DOHH2 (cell line): ENCODE measurements around the gene ADAMTS18.

Experiments
- H3F3A ChIP-seq: fragments of 200-600 bp; sonication (generic), shearing (Covaris generic); 2 replicates; pipeline ENCODE4 v1.6.0; 2016; ENCODE audit warnings: antibody characterized with exemption, mild to moderate bottlenecking; ENCODE audit not compliant: control insufficient read depth, insufficient read depth
- H3K27ac ChIP-seq: fragments of 200-600 bp; sonication (generic); 2 replicates; pipeline ENCODE4 v1.5.1; 2014; ENCODE audit warnings: low read depth, mild to moderate bottlenecking, low read length, moderate library complexity
- H3K27me3 ChIP-seq: fragments of 200-600 bp; sonication (generic); 2 replicates; pipeline ENCODE4 v1.6.1; 2014; ENCODE audit warnings: mild to moderate bottlenecking, low read length, mixed read lengths; ENCODE audit not compliant: control insufficient read depth
- H3K36me3 ChIP-seq: fragments of 200-600 bp; sonication (generic); 2 replicates; pipeline ENCODE4 v1.6.1; 2014; ENCODE audit warnings: mild to moderate bottlenecking, low read length, moderate library complexity, mixed read lengths; ENCODE audit not compliant: control insufficient read depth
- H3K4me1 ChIP-seq: fragments of 200-600 bp; sonication (generic); 2 replicates; pipeline ENCODE4 v1.6.1; 2014; ENCODE audit warnings: mild to moderate bottlenecking, low read length, mixed read lengths; ENCODE audit not compliant: control insufficient read depth
- H3K4me2 ChIP-seq: fragments of 200-600 bp; sonication (generic); 2 replicates; pipeline ENCODE4 v1.6.0; 2014; ENCODE audit warnings: mild to moderate bottlenecking, low read length, moderate library complexity
- H3K4me3 ChIP-seq: fragments of 200-600 bp; sonication (generic); 2 replicates; pipeline ENCODE4 v1.5.1; 2014; ENCODE audit warnings: mild to moderate bottlenecking, low read length, mixed read lengths
- H3K79me2 ChIP-seq: fragments of 200-600 bp; sonication (generic); 2 replicates; pipeline ENCODE4 v1.6.1; 2014; ENCODE audit warnings: mild to moderate bottlenecking, low read length, mixed read lengths; ENCODE audit not compliant: control insufficient read depth
- H3K9me2 ChIP-seq: fragments of 200-600 bp; sonication (generic); replicated peaks from 2 replicates; pipeline ENCODE4 v1.6.1; 2014; ENCODE audit warnings: mild to moderate bottlenecking, low read length, mixed read lengths; ENCODE audit not compliant: control insufficient read depth
- H3K9me3 ChIP-seq: fragments of 200-600 bp; sonication (generic); 2 replicates; pipeline ENCODE4 v1.6.1; 2014; ENCODE audit warnings: antibody characterized with exemption, low read length, mixed read lengths; ENCODE audit not compliant: control insufficient read depth, insufficient read depth
- H4K20me1 ChIP-seq: fragments of 200-600 bp; sonication (generic); 2 replicates; pipeline ENCODE4 v1.6.0; 2014; ENCODE audit warnings: low read depth, mild to moderate bottlenecking, antibody characterized with exemption, low read length, moderate library complexity; ENCODE audit not compliant: control insufficient read depth, insufficient read depth
- EZH2phosphoT487 ChIP-seq: fragments of 200-600 bp; sonication (generic); IDR thresholded peaks from 2 replicates; pipeline ENCODE4 v1.6.1; 2017; ENCODE audit warnings: borderline replicate concordance, mild to moderate bottlenecking, antibody characterized with exemption, low read length, moderate library complexity, mixed read lengths
- TF ChIP-seq, protein P1 (sequence below): fragments of 200-600 bp; sonication (generic); IDR thresholded peaks from one replicate; pipeline ENCODE4 v1.5.1; 2014; ENCODE audit warnings: antibody characterized with exemption, mild to moderate bottlenecking, low read depth, low read length; ENCODE audit not compliant: poor library complexity, severe bottlenecking

Gene ADAMTS18

DNA sequence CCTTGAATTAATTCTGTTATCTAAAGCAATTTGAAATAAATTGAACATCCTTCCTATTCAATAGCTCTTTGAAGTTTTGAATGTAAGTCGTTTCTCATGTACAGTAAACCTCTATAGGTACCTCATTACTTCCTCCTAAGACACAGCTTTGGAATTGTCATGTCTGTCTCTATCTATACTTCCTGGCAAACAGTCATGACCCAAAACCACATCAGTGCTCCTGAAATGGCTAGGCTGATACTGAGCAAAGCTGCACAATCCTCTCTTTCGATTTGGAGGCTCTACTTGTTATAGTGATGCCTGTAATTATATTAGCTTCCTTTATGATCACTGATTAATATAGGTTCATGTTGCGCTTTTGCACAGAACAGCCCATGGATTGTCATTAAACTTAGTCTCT, 110.1 kb downstream of the ADAMTS18 start:
- Histone ChIP-seq H3K4me2 (no peak overlapping the region), H3K27me3 (no peaks in the 10 kb centered on the region), H3K4me1 (no peaks in the 10 kb centered on the region), H3K9me2 (no peaks in the 10 kb centered on the region), H4K20me1 (no peaks in the 10 kb centered on the region), H3F3A (no peaks in the 10 kb centered on the region), H3K79me2 (no peaks in the 10 kb centered on the region), H3K4me3 (no peak overlapping the region), H3K27ac (no peak overlapping the region), H3K36me3 (no peaks in the 10 kb centered on the region), H3K9me3 (no peaks in the 10 kb centered on the region)
- TF ChIP-seq EZH2phosphoT487 = no peak
- TF ChIP-seq, protein P1, sequence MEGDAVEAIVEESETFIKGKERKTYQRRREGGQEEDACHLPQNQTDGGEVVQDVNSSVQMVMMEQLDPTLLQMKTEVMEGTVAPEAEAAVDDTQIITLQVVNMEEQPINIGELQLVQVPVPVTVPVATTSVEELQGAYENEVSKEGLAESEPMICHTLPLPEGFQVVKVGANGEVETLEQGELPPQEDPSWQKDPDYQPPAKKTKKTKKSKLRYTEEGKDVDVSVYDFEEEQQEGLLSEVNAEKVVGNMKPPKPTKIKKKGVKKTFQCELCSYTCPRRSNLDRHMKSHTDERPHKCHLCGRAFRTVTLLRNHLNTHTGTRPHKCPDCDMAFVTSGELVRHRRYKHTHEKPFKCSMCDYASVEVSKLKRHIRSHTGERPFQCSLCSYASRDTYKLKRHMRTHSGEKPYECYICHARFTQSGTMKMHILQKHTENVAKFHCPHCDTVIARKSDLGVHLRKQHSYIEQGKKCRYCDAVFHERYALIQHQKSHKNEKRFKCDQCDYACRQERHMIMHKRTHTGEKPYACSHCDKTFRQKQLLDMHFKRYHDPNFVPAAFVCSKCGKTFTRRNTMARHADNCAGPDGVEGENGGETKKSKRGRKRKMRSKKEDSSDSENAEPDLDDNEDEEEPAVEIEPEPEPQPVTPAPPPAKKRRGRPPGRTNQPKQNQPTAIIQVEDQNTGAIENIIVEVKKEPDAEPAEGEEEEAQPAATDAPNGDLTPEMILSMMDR = no peak

DNA sequence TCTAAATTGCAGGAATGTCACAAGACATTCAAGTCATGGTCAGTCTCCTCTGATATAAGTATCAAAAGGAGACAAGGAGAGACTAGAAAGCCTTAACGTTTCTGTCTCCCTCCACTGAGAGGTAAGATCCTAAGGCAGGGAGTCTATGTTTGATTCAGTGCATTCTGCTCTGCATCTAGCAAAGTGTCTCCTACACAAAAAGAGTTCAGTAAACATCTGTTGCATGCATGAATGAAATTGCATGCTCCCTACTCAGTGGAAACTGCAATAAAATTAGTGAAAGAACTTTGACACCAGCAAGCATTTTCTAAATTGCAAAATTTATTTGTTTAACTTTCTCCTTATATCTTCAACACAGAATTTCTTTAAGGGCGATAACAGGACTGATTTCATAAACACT, 111.1 kb downstream of the ADAMTS18 start:
- no peak for TF ChIP-seq EZH2phosphoT487
- TF ChIP-seq, protein P1 = no peak
- Histone ChIP-seq H4K20me1 (no peaks in the 10 kb centered on the region), H3K27me3 (no peaks in the 10 kb centered on the region), H3K4me3 (no peak overlapping the region), H3K9me2 (no peaks in the 10 kb centered on the region), H3K79me2 (no peaks in the 10 kb centered on the region), H3F3A (no peaks in the 10 kb centered on the region), H3K27ac (no peak overlapping the region), H3K4me2 (no peak overlapping the region), H3K9me3 (no peaks in the 10 kb centered on the region), H3K36me3 (no peaks in the 10 kb centered on the region), H3K4me1 (no peaks in the 10 kb centered on the region)

GRCh38 chr16:77322757-77323156, 112.1 kb downstream of the ADAMTS18 start:
- Histone ChIP-seq H3F3A (no peaks in the 10 kb centered on the region), H4K20me1 (no peaks in the 10 kb centered on the region), H3K9me3 (no peaks in the 10 kb centered on the region), H3K79me2 (no peaks in the 10 kb centered on the region), H3K36me3 (no peaks in the 10 kb centered on the region), H3K9me2 (no peaks in the 10 kb centered on the region), H3K4me3 (no peak overlapping the region), H3K4me1 (no peaks in the 10 kb centered on the region), H3K27me3 (no peaks in the 10 kb centered on the region), H3K4me2 (no peak overlapping the region), H3K27ac (no peak overlapping the region)
- no peak for TF ChIP-seq EZH2phosphoT487
- TF ChIP-seq, protein P1 = no peak

DNA sequence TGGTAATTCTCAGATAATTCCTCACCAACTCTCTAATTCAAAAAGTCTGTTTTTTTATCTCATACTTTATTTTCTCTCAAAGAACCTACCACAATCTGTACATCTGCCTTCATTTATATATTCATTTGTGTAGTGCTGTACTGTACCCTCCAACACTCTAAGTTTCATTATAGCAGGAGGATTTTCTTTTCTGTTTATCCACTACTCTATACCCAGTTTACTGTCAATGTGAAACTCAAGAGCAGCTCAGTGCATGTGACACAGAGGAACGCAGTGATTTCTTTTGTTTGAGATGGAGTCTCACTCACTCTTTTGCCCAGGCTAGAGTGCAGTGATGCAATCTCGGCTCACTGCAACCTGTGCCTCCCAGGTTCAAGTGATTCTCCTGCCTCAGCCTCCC, 117.8 kb downstream of the ADAMTS18 start:
- Histone ChIP-seq H4K20me1 (no peaks in the 10 kb centered on the region), H3K4me2 (no peak overlapping the region), H3K4me3 (no peak overlapping the region), H3K36me3 (no peaks in the 10 kb centered on the region), H3K9me2 (no peaks in the 10 kb centered on the region), H3K27me3 (no peaks in the 10 kb centered on the region), H3F3A (no peaks in the 10 kb centered on the region), H3K4me1 (no peaks in the 10 kb centered on the region), H3K79me2 (no peaks in the 10 kb centered on the region), H3K9me3 (no peaks in the 10 kb centered on the region), H3K27ac (no peak overlapping the region)
- TF ChIP-seq EZH2phosphoT487 = no peak
- TF ChIP-seq, protein P1 = no peak
